Endothelial cell of umbilical vein (primary cell): ENCODE measurements around the gene DLD. TPM values are rescaled to one million over a fixed set of nuclear protein-coding genes. Genes with fewer than 3 reads are reported as not detected.

Experiments used
- BruUV-seq: library from RNA; stranded (reverse); fragments of 400-500 nt; replicated peaks from 2 replicates; lab custom pipeline; 2021; lab: Mats Ljungman, UMichigan
- CTCF ChIA-PET: fragments of 300-600, 350-600 bp; sonication (Branson Sonifier 250); formaldehyde crosslinking; loops from one replicate; lab custom pipeline; 2021; ENCODE audit warnings: antibody characterized with exemption, inconsistent platforms; lab: Charles Lee
- POLR2A ChIA-PET: fragments of 300-600, 350-600 bp; sonication (Branson Sonifier 250); formaldehyde crosslinking; loops from one replicate; lab custom pipeline; 2021; ENCODE audit warnings: antibody characterized with exemption, inconsistent platforms; lab: Charles Lee
- DNase-seq: peaks from one replicate; pipeline ENCODE4 v3.0.0-alpha.2; 2011; ENCODE audit warnings: low read depth, low spot score
- FAIRE-seq: peaks from 2 replicates; lab custom pipeline; 2011; peaks lifted over from hg19 to GRCh38; lab: Jason Lieb, UNC
- H2AFZ ChIP-seq: 2 replicates; pipeline ENCODE4 v1.6.0; 2012; ENCODE audit warnings: low read depth, low read length, control low read depth, inconsistent platforms
- H3K27ac ChIP-seq: 2 replicates; pipeline ENCODE4 v1.5.1; 2011; ENCODE audit warnings: low read depth, mild to moderate bottlenecking, control low read depth, low read length, moderate library complexity; ENCODE audit not compliant: insufficient read depth
- H3K27me3 ChIP-seq, 2 experiments: 2 replicates each; pipeline versions ENCODE4 v1.6.0 to v1.6.1; 2011; ENCODE audit warnings: low read length in 2 of 2, mixed read lengths in 1 of 2; ENCODE audit not compliant: control insufficient read depth in 2 of 2, insufficient read depth in 2 of 2
- H3K36me3 ChIP-seq, 2 experiments: 2 replicates in 1 of 2; 3 replicates in 1 of 2; pipeline ENCODE4 v1.5.1; 2011; ENCODE audit warnings: low read length in 2 of 2, mild to moderate bottlenecking in 1 of 2, moderate library complexity in 1 of 2; ENCODE audit not compliant: control insufficient read depth in 2 of 2, insufficient read depth in 2 of 2; ENCODE audit errors: extremely low read depth in 1 of 2
- H3K4me1 ChIP-seq: 3 replicates; pipeline ENCODE4 v1.5.1; 2011; ENCODE audit warnings: mild to moderate bottlenecking, low read length; ENCODE audit not compliant: control insufficient read depth, insufficient read depth; ENCODE audit errors: extremely low read depth
- H3K4me2 ChIP-seq: 2 replicates; pipeline ENCODE4 v1.6.1; 2011; ENCODE audit warnings: low read length, control low read depth, mixed read lengths; ENCODE audit not compliant: insufficient read depth
- H3K4me3 ChIP-seq, 3 experiments: fragments of 200-600 bp in 1 of 3; sonication (generic), shearing (Covaris generic) in 1 of 3; replicated peaks in 1 of 3; 2 replicates each; pipeline ENCODE4 v1.5.1; 2011 to 2016; ENCODE audit warnings: control low read depth in 3 of 3, low read length in 3 of 3, mild to moderate bottlenecking in 2 of 3, inconsistent platforms in 1 of 3, low read depth in 1 of 3, moderate library complexity in 1 of 3; ENCODE audit not compliant: insufficient read depth in 1 of 3
- H3K79me2 ChIP-seq: 2 replicates; pipeline ENCODE4 v1.6.0; 2012; ENCODE audit warnings: low read length, inconsistent platforms; ENCODE audit not compliant: control insufficient read depth, insufficient read depth
- H3K9ac ChIP-seq: replicated peaks from 2 replicates; pipeline ENCODE3; 2011; ENCODE audit warnings: low read length, control low read depth; ENCODE audit not compliant: insufficient read depth; ENCODE audit errors: extremely low read depth
- H3K9me1 ChIP-seq: replicated peaks from 3 replicates; pipeline ENCODE4 v1.6.0; 2011; ENCODE audit warnings: mild to moderate bottlenecking, low read length; ENCODE audit not compliant: control insufficient read depth, insufficient read depth; ENCODE audit errors: extremely low read depth
- H3K9me3 ChIP-seq: replicated peaks from 2 replicates; pipeline ENCODE4 v1.5.1; 2012; ENCODE audit warnings: low read length, inconsistent platforms; ENCODE audit not compliant: control insufficient read depth, insufficient read depth
- H4K20me1 ChIP-seq: replicated peaks from 2 replicates; pipeline ENCODE3; 2011; ENCODE audit warnings: mild to moderate bottlenecking, low read length; ENCODE audit not compliant: control insufficient read depth, insufficient read depth; ENCODE audit errors: extremely low read depth
- CTCF ChIP-seq, 2 donors: IDR thresholded peaks; 1 replicate in 1 of 2; 2 replicates in 1 of 2; pipeline ENCODE4 v1.5.1; 2011; ENCODE audit warnings: low read length in 2 of 2, mild to moderate bottlenecking in 2 of 2, moderate library complexity in 2 of 2, control low read depth in 1 of 2, inconsistent platforms in 1 of 2, low read depth in 1 of 2; ENCODE audit not compliant: insufficient read depth in 1 of 2; ENCODE audit errors: extremely low read depth in 1 of 2
- EZH2 ChIP-seq: IDR thresholded peaks from 2 replicates; pipeline ENCODE4 v1.6.1; 2012; ENCODE audit warnings: borderline replicate concordance, low read depth, mild to moderate bottlenecking, moderate library complexity, low read length, inconsistent platforms; ENCODE audit not compliant: severe bottlenecking
- FOS ChIP-seq: IDR thresholded peaks from 2 replicates; pipeline ENCODE4 v1.6.1; 2011; ENCODE audit warnings: mild to moderate bottlenecking, low read length, moderate library complexity, borderline replicate concordance; ENCODE audit not compliant: insufficient read depth
- JUN ChIP-seq: IDR thresholded peaks from 2 replicates; pipeline ENCODE4 v1.6.1; 2011; ENCODE audit warnings: borderline replicate concordance, low read depth; ENCODE audit not compliant: insufficient read length, insufficient read depth
- POLR2A ChIP-seq: IDR thresholded peaks from 2 replicates; pipeline ENCODE4 v1.6.1; 2012; ENCODE audit warnings: low read depth, mild to moderate bottlenecking, control low read depth, low read length
- POLR2AphosphoS5 ChIP-seq: IDR thresholded peaks from 2 replicates; pipeline ENCODE4 v1.6.1; 2012; ENCODE audit warnings: low read depth, mild to moderate bottlenecking, control low read depth, low read length, moderate library complexity; ENCODE audit not compliant: insufficient read depth
- dilution Hi-C: fragments of 300-500 bp; cut with MboI; formaldehyde crosslinking; loops from one replicate; pipeline ENCODE4 v1.15.0; 2019; ENCODE audit warnings: low sequenced_read_pairs; ENCODE audit not compliant: extremely low pct_ligation_motif_present
- intact Hi-C: fragments of 100-400 bp; cut with micrococcal nuclease; formaldehyde crosslinking; loops from one replicate; pipeline ENCODE4 v1.10.0; 2022
- polyA plus RNA-seq, 4 experiments: library from polyadenylated mRNA; depleted of rRNA in 3 of 4; stranded (reverse) in 3 of 4; unstranded in 1 of 4; fragments of >200 nt; gene quantifications; 2 replicates each; pipeline versions ENCODE4 v1.2.1 to v1.2.3, GENCODE V29; 2011 to 2012; ENCODE audit warnings: missing spikeins in 1 of 4
- total RNA-seq: library from RNA; stranded (reverse); gene quantifications from 2 replicates; pipeline ENCODE4 v1.2.3, GENCODE V29; 2021

DLD gene
- total and polyA plus RNA-seq, 2 donors (not counting 3 experiments of a cell fraction or from before 2014, with no cell fraction given), result 61.7 to 95.0 TPM

- Histone ChIP-seq H3K9me3 (no peaks in the 10 kb centered on the region), H3K9ac (no peak overlapping the region), H3K4me3 (no peak overlapping the region), H4K20me1 (no peaks in the 10 kb centered on the region), H3K79me2 (peaks cover 59% of the 10 kb centered on the region), H3K4me1 (peaks cover 7% of the 10 kb centered on the region), H3K27ac (no peak overlapping the region), H3K9me1 (no peaks in the 10 kb centered on the region), H2AFZ (no peak overlapping the region), H3K4me2 (no peak overlapping the region), H3K27me3 (no peaks in the 10 kb centered on the region), H3K36me3 (peaks cover 48 to 88% of the 10 kb centered on the region in 2 experiments)
- intact Hi-C loops, result no loop called here
- dilution Hi-C loops, result no loop called here
- FAIRE-seq, result no peak
- DNase-seq, result no peak
- ChIA-PET POLR2A (interaction anchor here (0.6 kb wide), 1 partner anchor 159 kb away, joined by 12 read pairs; no protein-coding TSS in a partner anchor), CTCF (interaction anchor here (1.2 to 2.6 kb wide), 4 partner anchors 10 to 83 kb away, joined by 3 to 10 read pairs (median 6); no protein-coding TSS in a partner anchor)
- no TSS peak for BruUV-seq
- TF ChIP-seq EZH2, result no peak
- TF ChIP-seq POLR2AphosphoS5, result no peak
Observed at GRCh38 chr7:107933386-107934013, 42.5 kb downstream of the DLD start.

GRCh38 chr7:107934991-107935770, 44.2 kb downstream of the DLD start:
- POLR2A ChIA-PET, result no interaction called here
- peaks cover 22% of the 10 kb centered on the region for H3K4me1 ChIP-seq

More at GRCh38 chr7:107934991-107935770, 44.2 kb downstream of the DLD start:
- Histone ChIP-seq H3K4me3 (no peak overlapping the region), H3K79me2 (peaks cover 61% of the 10 kb centered on the region), H3K27me3 (no peaks in the 10 kb centered on the region), H3K36me3 (peaks cover 42 to 71% of the 10 kb centered on the region in 2 experiments), H4K20me1 (no peaks in the 10 kb centered on the region), H2AFZ (no peak overlapping the region), H3K9ac (no peak overlapping the region), H3K9me1 (no peaks in the 10 kb centered on the region), H3K27ac (no peak overlapping the region), H3K4me2 (no peak overlapping the region), H3K9me3 (no peaks in the 10 kb centered on the region)
- intact Hi-C loops, result no loop called here
- DNase-seq, result no peak
- TF ChIP-seq JUN (no peak), FOS (no peak), CTCF (IDR thresholded peaks at IDR 0.05; ENCODE audit: extremely low read depth in 1 of 2, insufficient read depth in 1 of 2, low read depth in 1 of 2, low read length in 2 of 2) (no peak), POLR2A (peak; percentile 33)
- dilution Hi-C loops, result no loop called here
- FAIRE-seq, result no peak
- no TSS peak for BruUV-seq
- CTCF ChIA-PET, result interaction anchor here (2.6 kb wide), 1 partner anchor 37 kb away, joined by 6 read pairs; no protein-coding TSS in a partner anchor
